Esophagus (tissue), 2 donors: ENCODE data around the gene SMOC2. TPM values are rescaled to one million over a fixed set of nuclear protein-coding genes. Genes with fewer than 3 reads are reported as not detected.
"Not testable (repeated sequence)": the region's sequence is repeated elsewhere in the genome, so short reads cannot be mapped to it uniquely, and the experiment has no call there.

Experiments used
- H3K27ac ChIP-seq, 2 donors: one replicate each; pipeline ENCODE4 v1.5.1; 2013; ENCODE audit warnings: low read depth in 2 of 2, mild to moderate bottlenecking in 2 of 2, inconsistent platforms in 1 of 2, low read length in 1 of 2, moderate library complexity in 1 of 2
- H3K27me3 ChIP-seq, 2 donors: one replicate each; pipeline ENCODE4 v1.6.1; 2013; ENCODE audit warnings: low read length in 2 of 2, control low read depth in 1 of 2, mild to moderate bottlenecking in 1 of 2; ENCODE audit not compliant: insufficient read depth in 2 of 2, control insufficient read depth in 1 of 2
- H3K36me3 ChIP-seq, 2 donors: one replicate each; pipeline ENCODE4 v1.6.1; 2013; ENCODE audit warnings: low read length in 1 of 2; ENCODE audit not compliant: control insufficient read depth in 2 of 2, insufficient read depth in 2 of 2
- H3K4me1 ChIP-seq, 2 donors: one replicate each; pipeline ENCODE4 v1.6.1; 2013; ENCODE audit warnings: low read length in 1 of 2; ENCODE audit not compliant: control insufficient read depth in 2 of 2, insufficient read depth in 2 of 2
- H3K4me3 ChIP-seq, 2 donors: one replicate each; pipeline ENCODE4 v1.5.1; 2013; ENCODE audit warnings: low read length in 2 of 2, mild to moderate bottlenecking in 2 of 2, low read depth in 1 of 2, moderate library complexity in 1 of 2
- H3K9me3 ChIP-seq, 2 donors: one replicate each; pipeline ENCODE4 v1.6.1; 2013; ENCODE audit warnings: mild to moderate bottlenecking in 2 of 2, low read depth in 1 of 2, low read length in 1 of 2, moderate library complexity in 1 of 2; ENCODE audit not compliant: control insufficient read depth in 2 of 2, insufficient read depth in 1 of 2
- WGBS, 2 donors: extraction: QIAGEN DNeasy Blood & Tissue Kit; methylation state at CpG; one replicate each; pipeline ENCODE4 v1.1.7; 2013; 5-methylcytosine and 5-hydroxymethylcytosine counted together
- polyA plus RNA-seq, 2 donors: library from polyadenylated mRNA; stranded (reverse); fragments of 200-250 nt; gene quantifications; one replicate each; pipeline ENCODE4 v1.2.3, GENCODE V29; 2013
- donor health status: healthy with polysubstance abuse.
- donor health status: Bipolar disorder and iron deficiency.

Gene SMOC2
- polyA plus RNA-seq, 2 donors = 4.6 to 14.4 TPM

- Histone ChIP-seq H3K9me3 (no peaks in the 10 kb centered on the region), H3K27ac (no peak overlapping the region), H3K4me1 (no peaks in the 10 kb centered on the region), H3K27me3 (no peaks in the 10 kb centered on the region), H3K36me3 (no peaks in the 10 kb centered on the region), H3K4me3 (no peak overlapping the region)
- WGBS, 2 donors = 70 to 72% methylated on average over 11 of the region's 11 CpGs
These were observed 122.7 kb downstream of the SMOC2 start for GRCh38 chr6:168563656-168564055.

GRCh38 chr6:168565112-168565511 is 124.1 kb downstream of the SMOC2 start:
- 88 to 92% methylated on average over 4 of the region's 4 CpGs for WGBS, 2 donors
- no peaks in the 10 kb centered on the region for H3K9me3 ChIP-seq
- no peaks in the 10 kb centered on the region for H3K4me1 ChIP-seq
- H3K36me3 ChIP-seq = no peaks in the 10 kb centered on the region
- no peak overlapping the region for H3K4me3 ChIP-seq
- no peak overlapping the region for H3K27ac ChIP-seq
- no peaks in the 10 kb centered on the region for H3K27me3 ChIP-seq

- no peaks in the 10 kb centered on the region for H3K9me3 ChIP-seq
- H3K36me3 ChIP-seq = no peaks in the 10 kb centered on the region
- 81 to 82% methylated on average over 11 of the region's 11 CpGs for WGBS, 2 donors
These were observed 129.2 kb downstream of the SMOC2 start for GRCh38 chr6:168570211-168570610.

GRCh38 chr6:168571268-168571667 is 130.3 kb downstream of the SMOC2 start:
- Histone ChIP-seq H3K27me3 (no peaks in the 10 kb centered on the region), H3K27ac (no peak overlapping the region), H3K36me3 (no peaks in the 10 kb centered on the region), H3K9me3 (no peaks in the 10 kb centered on the region), H3K4me1 (peaks cover 0 to 2% of the 10 kb centered on the region in 2 donors), H3K4me3 (no peak overlapping the region)
- WGBS, 2 donors = 95% methylated on average over 19 of the region's 19 CpGs

More at GRCh38 chr6:168570211-168570610, 129.2 kb downstream of the SMOC2 start:
- Histone ChIP-seq H3K27me3 (no peaks in the 10 kb centered on the region), H3K27ac (no peak overlapping the region), H3K4me3 (no peak overlapping the region), H3K4me1 (peaks cover 0 to 2% of the 10 kb centered on the region in 2 donors)

- not testable (repeated sequence) for H3K36me3 ChIP-seq, H3K4me1 ChIP-seq, H3K9me3 ChIP-seq, H3K4me3 ChIP-seq, H3K27me3 ChIP-seq
- peak overlapping the region in 1 of 2 donors; percentile 15 for H3K27ac ChIP-seq
- WGBS, 2 donors = 89 to 91% methylated on average over 23 to 24 of the region's 28 CpGs
These were observed 132.4 kb downstream of the SMOC2 start for GRCh38 chr6:168573276-168573835.

- 84 to 87% methylated on average over 17 of the region's 17 CpGs for WGBS, 2 donors
- no peak overlapping the region for H3K4me3 ChIP-seq
These were observed 133.2 kb downstream of the SMOC2 start for GRCh38 chr6:168574075-168574698.

GRCh38 chr6:168574699-168575195 is 133.8 kb downstream of the SMOC2 start:
- peaks cover 2% of the 10 kb centered on the region in 2 donors for H3K4me1 ChIP-seq
- H3K4me3 ChIP-seq = no peak overlapping the region
- no peaks in the 10 kb centered on the region for H3K36me3 ChIP-seq
- WGBS, 2 donors = 47 to 63% methylated on average over 17 of the region's 17 CpGs
- no peaks in the 10 kb centered on the region for H3K27me3 ChIP-seq
- H3K27ac ChIP-seq = peak overlapping the region; percentile 62 to 66
- H3K9me3 ChIP-seq = no peaks in the 10 kb centered on the region

More at GRCh38 chr6:168574075-168574698, 133.2 kb downstream of the SMOC2 start:
- no peaks in the 10 kb centered on the region for H3K27me3 ChIP-seq
- H3K27ac ChIP-seq = peak overlapping the region; percentile 62 to 66
- H3K36me3 ChIP-seq = no peaks in the 10 kb centered on the region
- H3K4me1 ChIP-seq = peaks cover 2% of the 10 kb centered on the region in 2 donors
- no peaks in the 10 kb centered on the region for H3K9me3 ChIP-seq

- 77 to 78% methylated on average over 15 of the region's 15 CpGs for WGBS, 2 donors
- Histone ChIP-seq H3K9me3 (no peaks in the 10 kb centered on the region), H3K27me3 (no peaks in the 10 kb centered on the region), H3K27ac (peak overlapping the region; percentile 58), H3K4me1 (peaks cover 2% of the 10 kb centered on the region in 2 donors), H3K36me3 (no peaks in the 10 kb centered on the region), H3K4me3 (no peak overlapping the region)
These were observed 134.5 kb downstream of the SMOC2 start for GRCh38 chr6:168575346-168576098.

- no peaks in the 10 kb centered on the region for H3K36me3 ChIP-seq
- no peak overlapping the region for H3K27ac ChIP-seq
- 88 to 94% methylated on average over 14 of the region's 14 CpGs for WGBS, 2 donors
- no peaks in the 10 kb centered on the region for H3K9me3 ChIP-seq
- no peaks in the 10 kb centered on the region for H3K27me3 ChIP-seq
- peaks cover 2% of the 10 kb centered on the region in 2 donors for H3K4me1 ChIP-seq
- H3K4me3 ChIP-seq = no peak overlapping the region
These were observed 135.4 kb downstream of the SMOC2 start for GRCh38 chr6:168576388-168576787.
